K562 (cell line): ENCODE results near the gene AGGF1. TPM values are rescaled to one million over a fixed set of nuclear protein-coding genes. Genes with fewer than 3 reads are reported as not detected.
A peak's percentile ranks its signal among the peaks of the same experiment; 100 is the strongest.

Experiments used
- ATAC-seq: fragments of 200-7000 bp; cut with Tn5 transposase; 3 replicates; pipeline ENCODE4 v1.9.1; 2020; ENCODE audit warnings: moderate library complexity
- BruUV-seq: library from RNA; stranded (reverse); fragments of 400-500 nt; replicated peaks from 2 replicates; lab custom pipeline; 2021; lab: Mats Ljungman, UMichigan
- CTCF ChIA-PET: fragments of 300-600 bp; formaldehyde crosslinking; extraction: SDS; loops from one replicate; lab custom pipeline; 2021; ENCODE audit warnings: low intra/inter-chr PET ratio; lab: Yijun Ruan, JAX
- POLR2A ChIA-PET: fragments of 300-600, 350-650 bp; sonication (Branson Sonifier 250); formaldehyde crosslinking; extraction: SDS; loops from one replicate; lab custom pipeline; 2021; ENCODE audit warnings: antibody characterized with exemption, inconsistent platforms; lab: Yijun Ruan, JAX
- DNase-seq, 4 experiments: peaks; one replicate each; pipeline versions ENCODE4 v3.0.0 to v3.0.0-alpha.2; 2011 to 2018; ENCODE audit warnings: low spot score in 3 of 4, mixed read lengths in 3 of 4; ENCODE audit errors: extremely low read depth in 1 of 4
- FAIRE-seq: peaks from 2 replicates; lab custom pipeline; 2011; peaks lifted over from hg19 to GRCh38; lab: Jason Lieb, UNC
- H2AFZ ChIP-seq: 2 replicates; pipeline ENCODE4 v1.6.0; 2011; ENCODE audit warnings: low read depth, low read length, control low read depth, inconsistent platforms
- H3K27ac ChIP-seq: fragments of 200-600 bp; 3 replicates; pipeline ENCODE4 v1.8.0; 2011; ENCODE audit warnings: low read depth, mild to moderate bottlenecking, control low read depth, inconsistent platforms, low read length, moderate library complexity, mixed read lengths; ENCODE audit errors: extremely low read depth
- H3K27me3 ChIP-seq, 2 experiments: fragments of 300-600 bp in 1 of 2; 2 replicates in 1 of 2; 3 replicates in 1 of 2; pipeline versions ENCODE4 v1.6.0 to v1.8.0; 2011; ENCODE audit warnings: inconsistent platforms in 2 of 2, low read length in 2 of 2, mild to moderate bottlenecking in 1 of 2, mixed read lengths in 1 of 2, moderate library complexity in 1 of 2; ENCODE audit not compliant: control insufficient read depth in 2 of 2, insufficient read depth in 2 of 2
- H3K36me3 ChIP-seq: fragments of 300-600 bp; 3 replicates; pipeline ENCODE4 v1.8.0; 2011; ENCODE audit warnings: mild to moderate bottlenecking, low read length, inconsistent platforms; ENCODE audit not compliant: control insufficient read depth, insufficient read depth
- H3K4me1 ChIP-seq, 2 experiments: fragments of 200-600 bp in 1 of 2; replicated peaks in 1 of 2; 2 replicates in 1 of 2; 3 replicates in 1 of 2; pipeline versions ENCODE4 v1.5.1 to v1.8.0; 2011; ENCODE audit warnings: inconsistent platforms in 2 of 2, low read length in 2 of 2, mild to moderate bottlenecking in 1 of 2, mixed read lengths in 1 of 2, moderate library complexity in 1 of 2; ENCODE audit not compliant: control insufficient read depth in 2 of 2, insufficient read depth in 2 of 2
- H3K4me2 ChIP-seq: 2 replicates; pipeline ENCODE4 v1.6.1; 2011; ENCODE audit warnings: low read length, control low read depth, inconsistent platforms, mixed read lengths; ENCODE audit not compliant: insufficient read depth
- H3K4me3 ChIP-seq: fragments of 200-600 bp; sonication (generic), shearing (Covaris generic); 2 replicates; pipeline ENCODE4 v1.5.1; 2016; ENCODE audit warnings: control low read depth, inconsistent platforms
- H3K79me2 ChIP-seq: fragments of 200-600 bp; 3 replicates; pipeline ENCODE4 v1.8.0; 2011; ENCODE audit warnings: low read length, inconsistent platforms; ENCODE audit not compliant: control insufficient read depth, insufficient read depth
- H3K9ac ChIP-seq, 2 experiments: 2 replicates each; pipeline versions ENCODE4 v1.6.0 to v1.6.1; 2011; ENCODE audit warnings: low read depth in 2 of 2, low read length in 2 of 2, control low read depth in 1 of 2, inconsistent platforms in 1 of 2, mild to moderate bottlenecking in 1 of 2, mixed read lengths in 1 of 2; ENCODE audit not compliant: insufficient read depth in 1 of 2
- H3K9me1 ChIP-seq: one replicate; pipeline ENCODE4 v1.6.0; 2011; ENCODE audit warnings: inconsistent platforms, mild to moderate bottlenecking, low read length, moderate library complexity; ENCODE audit not compliant: control insufficient read depth, insufficient read depth
- H3K9me3 ChIP-seq: replicated peaks from 2 replicates; pipeline ENCODE4 v1.5.1; 2011; ENCODE audit warnings: low read depth, low read length, inconsistent platforms; ENCODE audit not compliant: control insufficient read depth, insufficient read depth
- H4K20me1 ChIP-seq: replicated peaks from 2 replicates; pipeline ENCODE4 v1.6.1; 2011; ENCODE audit warnings: low read length, inconsistent platforms, mixed read lengths; ENCODE audit not compliant: control insufficient read depth, insufficient read depth
- AFF4 ChIP-seq: sonication (generic); formaldehyde crosslinking; IDR thresholded peaks from 2 replicates; pipeline ENCODE4 v1.8.0; 2023; ENCODE audit warnings: mild to moderate bottlenecking, missing genetic modification reagents
- ATF3 ChIP-seq, 2 experiments: fragments of 450-650 bp in 1 of 2; sonication (generic) in 1 of 2; formaldehyde crosslinking in 1 of 2; IDR thresholded peaks in 1 of 2; conservative IDR thresholded peaks in 1 of 2; 2 replicates each; pipeline versions ENCODE4 v1.6.1 to v1.8.1; 2016 to 2023; ENCODE audit warnings: mild to moderate bottlenecking in 2 of 2, moderate library complexity in 2 of 2, inconsistent platforms in 1 of 2, missing genetic modification reagents in 1 of 2
- CEBPB ChIP-seq: fragments of 450-650 bp; IDR thresholded peaks from 2 replicates; pipeline ENCODE4 v1.6.1; 2016; ENCODE audit warnings: missing genetic modification characterization, missing compliant biosample characterization
- CEBPG ChIP-seq, 3 experiments: fragments of 200-800 bp in 1 of 3; sonication (Bioruptor generic) in 1 of 3; sonication (generic) in 1 of 3; formaldehyde crosslinking in 1 of 3; IDR thresholded peaks in 2 of 3; conservative IDR thresholded peaks in 1 of 3; 2 replicates each; pipeline versions ENCODE4 v1.6.1 to v1.8.0; 2016 to 2022; ENCODE audit warnings: missing compliant biosample characterization in 2 of 3, missing genetic modification characterization in 2 of 3, mild to moderate bottlenecking in 1 of 3, missing genetic modification reagents in 1 of 3
- FOXA1 ChIP-seq: fragments of 450-650 bp; IDR thresholded peaks from 2 replicates; pipeline ENCODE4 v1.6.1; 2016; ENCODE audit warnings: mild to moderate bottlenecking, borderline replicate concordance
- HNRNPL ChIP-seq: fragments of 200-400 bp; formaldehyde crosslinking; IDR thresholded peaks from 2 replicates; pipeline ENCODE4 v1.6.1; 2017; ENCODE audit warnings: low read depth, mild to moderate bottlenecking, low read length
- TCF3 ChIP-seq: sonication (generic); formaldehyde crosslinking; IDR thresholded peaks from 2 replicates; pipeline ENCODE4 v1.4.0; 2020; ENCODE audit warnings: mild to moderate bottlenecking, missing genetic modification reagents
- ZBTB33 ChIP-seq: sonication (generic); formaldehyde crosslinking; IDR thresholded peaks from 2 replicates; pipeline ENCODE4 v1.8.1; 2023; ENCODE audit warnings: mild to moderate bottlenecking, missing genetic modification reagents
- WGBS: fragments of 100-300 bp; shearing (Covaris generic); methylation state at CpG from one replicate; pipeline ENCODE4 v1.1.6; 2016; ENCODE audit warnings: low coverage, mixed read lengths; ENCODE audit not compliant: insufficient coverage; ENCODE audit errors: missing lambda C conversion rate; 5-methylcytosine and 5-hydroxymethylcytosine counted together
- in situ Hi-C: fragments of 300-500 bp; cut with MboI; formaldehyde crosslinking; loops from 4 replicates; pipeline ENCODE4 v1.15.0; 2018; ENCODE audit warnings: inconsistent platforms, mixed read lengths
- intact Hi-C: fragments of 100-400 bp; cut with micrococcal nuclease; formaldehyde crosslinking; loops from 2 replicates; pipeline ENCODE4 v1.14.2; 2022
- polyA plus RNA-seq, 8 experiments: library from polyadenylated mRNA; depleted of rRNA in 4 of 8; stranded (reverse) in 5 of 8; unstranded in 3 of 8; fragments of >200 nt; fragmentation: Nextera tagmentation in 2 of 8; fragmentation: Illumina TruSeq in 1 of 8; extraction: Ambion mirVana in 2 of 8; extraction: Trizol in 1 of 8; gene quantifications; 2 replicates each; pipeline versions ENCODE4 v1.2.1 to v1.2.3, GENCODE V29; 2011 to 2014; ENCODE audit warnings: inconsistent platforms in 1 of 8, missing spikeins in 1 of 8
- total RNA-seq, 7 experiments: library from RNA; depleted of rRNA in 6 of 7; stranded (reverse); fragments of >200 nt in 6 of 7; fragmentation: Illumina TruSeq in 2 of 7; extraction: Trizol in 2 of 7; gene quantifications; 2 replicates each; pipeline versions ENCODE4 v1.2.1 to v1.2.3, GENCODE V29; 2011 to 2021; ENCODE audit warnings: low replicate concordance in 1 of 7

AGGF1 gene
- total and polyA plus RNA-seq, 9 of the 15 experiments (the other 6 are each of a cell fraction or from before 2014, with no cell fraction given) = 5.2 to 20.4 (median 13.4) TPM

- no peak for TF ChIP-seq AFF4
- no peak for TF ChIP-seq FOXA1
These were observed 56.1 kb downstream of the AGGF1 start (continued) for GRCh38 chr5:77086368-77086688.

- Histone ChIP-seq H3K4me3 (no peak within 1 kb of the TSS), H3K27ac (no peak within 1 kb of the TSS), H3K4me1 (peaks cover 0 to 5% of the 10 kb centered on the region in 2 experiments; a peak in 1 of 5 replicates), H4K20me1 (no peaks in the 10 kb centered on the region), H3K4me2 (no peak within 1 kb of the TSS), H3K79me2 (no peaks in the 10 kb centered on the region), H3K9ac (no peak within 1 kb of the TSS), H3K27me3 (peaks cover 3 to 20% of the 10 kb centered on the region in 2 experiments; a peak in 4 of 5 replicates), H3K9me1 (no peaks in the 10 kb centered on the region), H2AFZ (no peak within 1 kb of the TSS), H3K9me3 (no peaks in the 10 kb centered on the region; the same call in 1 of the 2 replicates), H3K36me3 (no peaks in the 10 kb centered on the region)
- intact Hi-C loops = no loop called here
- TF ChIP-seq CEBPG (CRISPR knock-in tag; IDR thresholded peaks at IDR 0.05) (no peak), CEBPG (tag; conservative IDR thresholded peaks at IDR 0.05 in 1 of 2, IDR thresholded peaks at IDR 0.05 in 1 of 2) (peak; percentile 45 to 79), CEBPB (tag) (peak; percentile 77), ZBTB33 (CRISPR knock-in tag) (peak; percentile 85), HNRNPL (no peak), TCF3 (CRISPR knock-in tag) (no peak), ATF3 (IDR thresholded peaks at IDR 0.05) (peak; percentile 55; the same call in 1 of the 2 replicates), ATF3 (CRISPR knock-in tag; conservative IDR thresholded peaks at IDR 0.05) (no peak)
- no TSS peak for BruUV-seq
- FAIRE-seq = no peak
- in situ Hi-C loops = no loop called here
- ATAC-seq = no peak
- no peak for DNase-seq
- POLR2A ChIA-PET = interaction anchor here (1.5 kb wide), 1 partner anchor 15 kb away, joined by 4 read pairs; no protein-coding TSS in a partner anchor
- WGBS = 50% methylated on average over 34 of the region's 63 CpGs
- CTCF ChIA-PET = no interaction called here
These were observed 56.7 kb downstream of the AGGF1 start, which contains the start of gene ZBED3 for GRCh38 chr5:77086689-77087483. TSS of gene ZBED3 (minus strand) at chr5:77087285. CDS start at chr5:77077878, 9,407 bp downstream.
